Karpas-422 (cell line): Measurements from ENCODE around the gene CHST8. TPM values are rescaled to one million over a fixed set of nuclear protein-coding genes. Genes with fewer than 3 reads are reported as not detected.

Experiments used
- DNase-seq: peaks from one replicate; pipeline ENCODE4 v3.0.0-alpha.2; 2015
- H2AFZ ChIP-seq: fragments of 200-600 bp; sonication (generic); 2 replicates; pipeline ENCODE4 v1.6.1; 2014; ENCODE audit warnings: antibody characterized with exemption, low read length, mixed read lengths
- H3K27ac ChIP-seq: fragments of 200-600 bp; sonication (generic); 2 replicates; pipeline ENCODE4 v1.5.1; 2014; ENCODE audit warnings: mild to moderate bottlenecking, low read length, moderate library complexity
- H3K27me3 ChIP-seq: fragments of 200-600 bp; sonication (generic); 2 replicates; pipeline ENCODE4 v1.6.1; 2014; ENCODE audit warnings: low read length, mixed read lengths
- H3K36me3 ChIP-seq: fragments of 200-600 bp; sonication (generic); 2 replicates; pipeline ENCODE4 v1.6.1; 2014; ENCODE audit warnings: low read length, mixed read lengths; ENCODE audit not compliant: insufficient read depth
- H3K4me1 ChIP-seq: fragments of 200-600 bp; sonication (generic); 2 replicates; pipeline ENCODE4 v1.6.1; 2014; ENCODE audit warnings: mild to moderate bottlenecking, low read length, mixed read lengths
- H3K4me2 ChIP-seq: fragments of 200-600 bp; sonication (generic); 2 replicates; pipeline ENCODE4 v1.6.1; 2014; ENCODE audit warnings: low read length, low read depth, mild to moderate bottlenecking; ENCODE audit not compliant: poor library complexity, severe bottlenecking
- H3K4me3 ChIP-seq: fragments of 200-600 bp; sonication (generic); 2 replicates; pipeline ENCODE4 v1.5.1; 2014; ENCODE audit warnings: mild to moderate bottlenecking, antibody characterized with exemption, low read length, mixed read lengths
- H3K79me2 ChIP-seq: fragments of 200-600 bp; sonication (generic); 2 replicates; pipeline ENCODE4 v1.6.1; 2014; ENCODE audit warnings: mild to moderate bottlenecking, low read length, mixed read lengths
- H3K9ac ChIP-seq: fragments of 200-600 bp; sonication (generic); 2 replicates; pipeline ENCODE4 v1.6.0; 2014; ENCODE audit warnings: low read length
- H3K9me2 ChIP-seq: fragments of 200-600 bp; sonication (generic), shearing (Covaris generic); replicated peaks from 2 replicates; pipeline ENCODE4 v1.6.0; 2014; ENCODE audit warnings: mild to moderate bottlenecking, low read length, moderate library complexity; ENCODE audit not compliant: insufficient read depth
- H3K9me3 ChIP-seq: fragments of 300-700, 200-600 bp; sonication (generic); 2 replicates; pipeline ENCODE4 v1.6.1; 2014; ENCODE audit warnings: low read length, mixed read lengths
- H4K20me1 ChIP-seq: fragments of 200-600 bp; sonication (generic); 2 replicates; pipeline ENCODE4 v1.6.1; 2014; ENCODE audit warnings: mild to moderate bottlenecking, antibody characterized with exemption, low read length, low read depth; ENCODE audit not compliant: insufficient read depth
- total RNA-seq: library from RNA; depleted of rRNA; stranded (reverse); fragments of >200 nt; shearing (Covaris generic); gene quantifications from 2 replicates; pipeline ENCODE4 v1.2.3, GENCODE V29; 2014; ENCODE audit warnings: low replicate concordance

CHST8 gene
- total RNA-seq, 1 experiment from 2014 or later = not detected

DNA sequence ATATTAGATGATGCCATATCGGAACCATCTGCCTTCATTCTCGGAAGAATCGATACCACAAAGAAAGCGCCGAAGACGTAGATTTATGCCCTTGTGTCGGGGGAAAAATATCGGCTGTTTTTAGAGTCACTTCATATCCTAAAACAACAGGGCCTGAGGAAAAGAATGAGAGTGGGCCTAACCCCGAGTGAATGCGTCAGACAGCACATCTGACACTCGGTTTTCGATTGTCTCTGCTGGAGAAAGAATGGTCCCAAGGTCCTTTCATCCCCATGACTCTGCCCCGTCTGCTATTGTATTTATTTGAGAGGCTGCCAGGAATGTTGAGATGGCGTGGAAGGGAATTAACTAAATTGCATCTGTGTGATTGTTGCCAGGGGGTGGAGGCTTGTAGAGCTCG lies 46.1 kb downstream of the CHST8 start:
- no peak overlapping the region for H3K4me3 ChIP-seq
- H3K36me3 ChIP-seq = no peaks in the 10 kb centered on the region
- H3K4me2 ChIP-seq = no peak overlapping the region
- H3K27me3 ChIP-seq = no peaks in the 10 kb centered on the region
- H3K79me2 ChIP-seq = no peaks in the 10 kb centered on the region
- H3K9ac ChIP-seq = no peak overlapping the region
- H3K27ac ChIP-seq = no peak overlapping the region
- H2AFZ ChIP-seq = no peak overlapping the region
- H3K9me2 ChIP-seq = no peaks in the 10 kb centered on the region
- no peaks in the 10 kb centered on the region for H3K4me1 ChIP-seq
- H4K20me1 ChIP-seq = no peaks in the 10 kb centered on the region
- DNase-seq = no peak
- H3K9me3 ChIP-seq = no peaks in the 10 kb centered on the region

DNA sequence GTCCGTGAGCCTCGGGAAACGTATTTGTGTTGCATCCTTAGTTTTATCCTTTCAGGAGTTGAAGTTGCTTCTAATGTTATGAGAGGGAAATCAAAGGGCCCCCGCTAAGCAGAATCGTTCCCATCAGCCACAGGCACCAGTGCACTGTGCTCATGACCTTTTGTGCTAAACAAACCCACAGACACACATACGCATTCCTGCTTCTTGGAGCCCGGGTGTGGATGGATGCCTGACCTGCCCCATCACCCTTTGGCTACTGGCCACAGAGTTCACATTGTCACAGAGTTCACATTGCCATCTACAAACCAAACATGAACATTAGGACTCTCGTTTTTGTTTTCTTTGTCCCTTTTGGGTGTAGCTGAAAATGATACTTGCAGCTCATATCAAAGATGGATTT lies 47.2 kb downstream of the CHST8 start:
- no peaks in the 10 kb centered on the region for H3K27me3 ChIP-seq
- H2AFZ ChIP-seq = no peak overlapping the region
- no peak overlapping the region for H3K4me3 ChIP-seq
- no peaks in the 10 kb centered on the region for H3K79me2 ChIP-seq
- H4K20me1 ChIP-seq = no peaks in the 10 kb centered on the region
- H3K4me1 ChIP-seq = no peaks in the 10 kb centered on the region
- no peaks in the 10 kb centered on the region for H3K36me3 ChIP-seq
- no peak overlapping the region for H3K4me2 ChIP-seq
- no peaks in the 10 kb centered on the region for H3K9me2 ChIP-seq
- no peak for DNase-seq
- no peak overlapping the region for H3K9ac ChIP-seq
- H3K27ac ChIP-seq = no peak overlapping the region
- H3K9me3 ChIP-seq = no peaks in the 10 kb centered on the region

DNA sequence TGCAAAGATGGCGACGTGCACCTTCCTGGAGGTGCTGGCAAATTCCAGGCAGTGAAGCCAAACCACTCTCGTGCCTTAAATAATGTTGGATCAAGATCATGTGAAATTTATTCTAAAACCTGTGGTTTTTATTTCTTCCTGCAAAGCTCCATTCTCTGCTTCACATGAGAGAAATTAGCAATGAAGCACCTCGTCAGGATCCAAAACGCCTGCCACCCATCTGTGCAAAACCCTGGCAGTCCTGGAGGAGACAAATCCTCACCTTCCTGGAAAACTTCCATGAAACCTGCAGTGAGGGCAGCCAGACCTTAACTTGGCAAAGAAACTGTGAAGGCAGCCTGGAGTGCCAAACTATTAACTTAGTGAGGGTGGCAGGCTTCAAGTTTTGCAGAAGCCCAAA lies 47.6 kb downstream of the CHST8 start:
- Histone ChIP-seq H4K20me1 (no peaks in the 10 kb centered on the region), H3K9me3 (no peaks in the 10 kb centered on the region), H3K4me1 (no peaks in the 10 kb centered on the region), H3K9ac (no peak overlapping the region), H3K79me2 (no peaks in the 10 kb centered on the region), H3K36me3 (no peaks in the 10 kb centered on the region), H3K27ac (no peak overlapping the region), H2AFZ (no peak overlapping the region), H3K4me3 (no peak overlapping the region), H3K4me2 (no peak overlapping the region), H3K9me2 (no peaks in the 10 kb centered on the region), H3K27me3 (no peaks in the 10 kb centered on the region)
- DNase-seq = no peak

DNA sequence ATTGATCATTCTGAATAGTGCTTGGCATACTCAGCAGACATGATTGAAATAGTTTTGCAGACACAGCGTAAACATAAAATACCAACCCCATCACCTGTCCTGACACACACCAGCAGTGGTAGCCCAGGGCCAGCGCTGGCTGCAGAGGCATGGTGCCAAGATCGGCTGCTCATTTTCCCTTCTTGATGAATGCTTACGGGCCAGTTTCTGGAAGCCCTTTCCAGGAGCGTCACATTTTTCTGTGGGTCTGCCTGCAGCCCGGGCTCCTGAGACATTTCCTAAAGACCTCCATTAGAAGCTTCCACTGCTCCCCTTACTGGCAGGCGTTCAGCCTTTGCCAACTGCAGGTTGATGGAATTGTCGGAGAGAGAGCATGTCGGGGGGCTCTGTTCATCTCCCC lies 48.6 kb downstream of the CHST8 start:
- Histone ChIP-seq H3K9ac (no peak overlapping the region), H3K9me2 (no peaks in the 10 kb centered on the region), H3K9me3 (no peaks in the 10 kb centered on the region), H3K4me1 (no peaks in the 10 kb centered on the region), H4K20me1 (no peaks in the 10 kb centered on the region), H3K4me3 (no peak overlapping the region), H3K27ac (no peak overlapping the region), H3K79me2 (no peaks in the 10 kb centered on the region), H3K36me3 (no peaks in the 10 kb centered on the region), H3K4me2 (no peak overlapping the region), H2AFZ (no peak overlapping the region), H3K27me3 (no peaks in the 10 kb centered on the region)
- DNase-seq = no peak

DNA sequence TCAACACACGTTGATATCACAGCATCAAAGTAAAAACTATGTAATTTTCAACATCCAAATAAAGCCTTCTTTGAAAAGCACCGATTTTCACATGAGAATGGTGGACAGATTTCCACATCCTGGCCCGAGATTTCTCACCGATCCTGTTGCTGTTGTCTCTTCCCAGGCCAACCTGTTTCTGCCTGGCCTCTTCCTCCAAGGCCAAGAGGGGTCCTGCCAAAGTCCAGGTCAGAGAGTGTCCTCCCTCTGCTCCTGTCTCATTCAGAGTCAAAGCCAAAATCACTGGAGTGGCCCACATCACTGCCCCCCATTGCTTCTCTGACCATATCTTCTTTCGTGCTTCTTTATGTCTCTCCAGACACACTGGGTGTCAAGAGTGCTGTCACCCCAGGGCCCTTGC lies 49.5 kb downstream of the CHST8 start:
- Histone ChIP-seq H3K27ac (no peak overlapping the region), H4K20me1 (no peaks in the 10 kb centered on the region), H3K9me2 (no peaks in the 10 kb centered on the region), H3K36me3 (no peaks in the 10 kb centered on the region), H3K4me3 (no peak overlapping the region), H3K9ac (no peak overlapping the region), H3K9me3 (no peaks in the 10 kb centered on the region), H3K4me1 (no peaks in the 10 kb centered on the region), H3K4me2 (no peak overlapping the region), H3K27me3 (no peaks in the 10 kb centered on the region), H2AFZ (no peak overlapping the region), H3K79me2 (no peaks in the 10 kb centered on the region)
- no peak for DNase-seq

DNA sequence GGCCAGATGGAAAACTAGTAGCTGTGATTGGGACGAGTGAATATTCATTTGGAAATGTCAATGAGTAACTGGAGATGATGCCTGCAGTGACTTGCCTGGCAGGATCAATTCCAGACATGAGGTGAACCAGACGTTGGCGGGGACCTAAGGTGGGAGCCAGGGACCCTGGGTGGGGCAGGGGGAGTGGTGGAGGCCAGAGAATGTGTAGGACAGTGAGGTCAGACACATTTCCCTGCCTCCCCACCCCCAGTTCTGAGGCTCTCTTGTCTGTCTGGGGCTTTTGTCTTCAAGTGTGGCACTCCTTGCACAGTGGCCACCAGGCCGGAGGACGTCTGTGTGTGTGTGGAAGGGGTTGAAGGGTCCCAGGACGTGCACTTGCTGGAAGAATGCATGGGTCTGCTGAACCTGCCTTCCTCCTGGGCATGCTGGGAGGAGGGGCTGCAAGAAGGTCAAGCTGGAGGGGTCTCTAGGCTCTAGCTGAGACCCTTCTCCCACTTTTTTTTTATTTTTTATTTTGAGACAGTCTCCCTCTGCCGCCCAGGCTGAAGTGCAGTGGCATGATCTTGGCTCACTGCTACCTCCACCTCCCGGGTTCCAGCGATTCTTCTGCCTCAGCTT lies 51.6 kb downstream of the CHST8 start:
- Histone ChIP-seq H4K20me1 (no peaks in the 10 kb centered on the region), H3K4me3 (no peak overlapping the region), H3K27ac (no peak overlapping the region), H3K9ac (no peak overlapping the region), H3K4me1 (no peaks in the 10 kb centered on the region), H2AFZ (no peak overlapping the region), H3K36me3 (no peaks in the 10 kb centered on the region), H3K27me3 (no peaks in the 10 kb centered on the region), H3K9me3 (no peaks in the 10 kb centered on the region), H3K9me2 (no peaks in the 10 kb centered on the region), H3K4me2 (no peak overlapping the region), H3K79me2 (no peaks in the 10 kb centered on the region)
- DNase-seq = no peak

DNA sequence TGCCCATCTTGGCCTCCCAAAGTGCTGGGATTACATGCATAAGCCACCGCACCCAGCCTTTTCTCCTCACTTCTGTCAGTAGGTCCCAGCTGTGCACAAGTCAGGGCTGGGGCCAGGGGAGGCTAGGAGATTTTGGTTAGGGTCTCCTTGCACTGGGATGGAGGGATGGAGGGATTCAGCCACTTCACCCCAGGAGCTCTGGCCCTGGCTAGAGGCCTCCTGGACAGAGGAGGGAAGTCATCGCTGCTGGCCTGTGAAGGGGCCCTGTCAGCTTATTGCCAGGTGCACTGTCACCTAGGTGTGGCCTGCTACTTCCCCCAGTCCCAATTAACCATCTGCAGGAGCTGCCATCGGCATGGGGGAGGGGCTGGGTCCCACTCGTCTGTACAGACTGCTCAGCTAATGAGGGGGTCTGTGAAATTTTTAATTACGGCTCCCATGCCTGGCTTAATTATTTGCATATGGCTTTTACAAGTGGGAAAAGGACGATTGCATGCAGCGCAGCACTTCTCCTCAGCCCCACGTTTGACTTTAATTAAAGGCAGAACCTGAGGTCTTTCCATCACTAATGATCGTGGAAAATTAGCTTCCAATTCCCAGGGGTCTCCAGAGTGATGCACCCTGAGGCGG lies 52.4 kb downstream of the CHST8 start:
- Histone ChIP-seq H3K9me2 (no peaks in the 10 kb centered on the region), H3K36me3 (no peaks in the 10 kb centered on the region), H3K4me3 (no peak overlapping the region), H3K4me1 (no peaks in the 10 kb centered on the region), H4K20me1 (no peaks in the 10 kb centered on the region), H3K79me2 (no peaks in the 10 kb centered on the region), H2AFZ (no peak overlapping the region), H3K4me2 (no peak overlapping the region), H3K27me3 (no peaks in the 10 kb centered on the region), H3K27ac (no peak overlapping the region), H3K9me3 (no peaks in the 10 kb centered on the region), H3K9ac (no peak overlapping the region)
- no peak for DNase-seq

DNA sequence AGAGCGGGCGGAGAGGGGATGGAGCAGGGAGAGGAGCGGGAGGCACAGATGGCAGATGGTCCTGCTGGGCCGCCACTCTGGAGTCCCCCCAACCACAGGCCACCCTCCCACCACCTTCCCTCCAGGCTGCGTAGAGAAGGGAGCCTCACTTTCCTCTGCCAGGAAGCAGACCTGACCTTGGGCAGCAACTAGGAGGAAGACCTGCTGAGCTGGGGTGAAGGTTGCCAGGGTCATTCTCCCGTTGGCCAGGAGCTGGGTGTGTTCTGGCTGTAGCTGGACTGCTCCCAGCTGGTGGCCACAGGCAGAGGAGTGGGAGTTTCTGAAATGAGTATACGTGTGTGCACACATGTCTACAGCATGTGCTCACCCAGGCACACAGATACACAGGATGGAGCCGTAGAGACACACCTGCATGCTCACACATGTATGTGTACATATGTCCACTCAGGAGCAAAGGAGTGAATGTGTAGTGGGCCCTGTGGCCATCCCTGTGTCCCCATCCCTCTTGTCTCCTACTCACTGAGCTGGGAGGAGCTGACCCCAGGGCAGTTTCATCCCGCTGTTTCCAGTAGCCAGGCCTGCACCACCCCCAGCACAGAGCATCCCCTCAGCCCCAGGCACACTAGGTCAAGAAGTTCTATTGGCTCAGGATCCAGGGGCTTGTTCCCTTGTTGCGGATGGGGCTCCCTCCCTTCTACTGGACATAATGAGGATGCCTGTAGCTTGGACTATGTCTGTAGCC lies 53.0 kb downstream of the CHST8 start:
- no peaks in the 10 kb centered on the region for H3K4me1 ChIP-seq
- H3K9me3 ChIP-seq = no peaks in the 10 kb centered on the region
- H3K4me3 ChIP-seq = no peak overlapping the region
- H3K4me2 ChIP-seq = no peak overlapping the region
- H3K27me3 ChIP-seq = no peaks in the 10 kb centered on the region
- no peaks in the 10 kb centered on the region for H4K20me1 ChIP-seq
- H3K79me2 ChIP-seq = no peaks in the 10 kb centered on the region
- H2AFZ ChIP-seq = no peak overlapping the region
- no peaks in the 10 kb centered on the region for H3K9me2 ChIP-seq
- H3K27ac ChIP-seq = no peak overlapping the region
- H3K9ac ChIP-seq = no peak overlapping the region
- no peak for DNase-seq
- no peaks in the 10 kb centered on the region for H3K36me3 ChIP-seq
